Measurements from ENCODE around the gene JAZF1.

The JAZF1 gene

GRCh38 chr7:27969346-27969745 is 211.2 kb downstream of the JAZF1 start:
- no peak for DNase-seq (ENCODE audit: low read depth, low spot score)

DNA sequence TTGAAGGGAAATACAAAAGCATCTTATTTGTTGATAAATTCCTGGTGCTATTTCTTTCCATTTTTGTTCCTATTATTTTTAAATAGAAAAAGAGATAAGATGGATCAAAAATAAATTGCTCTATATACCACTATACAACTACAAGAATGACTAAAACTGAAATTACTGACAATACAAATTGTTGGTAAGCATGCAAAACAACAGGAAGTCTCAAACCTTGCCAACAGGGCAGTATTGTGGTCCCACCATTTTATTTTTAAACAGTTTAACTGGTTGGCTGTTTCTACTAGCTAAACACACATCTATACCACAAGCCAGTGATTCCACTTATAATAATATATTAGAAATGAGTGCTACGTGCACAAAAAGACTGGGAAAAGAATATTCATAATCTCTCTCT is 213.0 kb downstream of the JAZF1 start:
- no peak for DNase-seq (ENCODE audit: low read depth, low spot score)

- no peak for DNase-seq (ENCODE audit: low read depth, low spot score)
Observed at GRCh38 chr7:27966219-27966780, 214.3 kb downstream of the JAZF1 start.

- no peak for DNase-seq (ENCODE audit: low read depth, low spot score)
Observed at GRCh38 chr7:27965650-27966049, 214.9 kb downstream of the JAZF1 start.

GRCh38 chr7:27964820-27965219 is 215.8 kb downstream of the JAZF1 start:
- DNase-seq (ENCODE audit: low read depth, low spot score), result no peak

DNA sequence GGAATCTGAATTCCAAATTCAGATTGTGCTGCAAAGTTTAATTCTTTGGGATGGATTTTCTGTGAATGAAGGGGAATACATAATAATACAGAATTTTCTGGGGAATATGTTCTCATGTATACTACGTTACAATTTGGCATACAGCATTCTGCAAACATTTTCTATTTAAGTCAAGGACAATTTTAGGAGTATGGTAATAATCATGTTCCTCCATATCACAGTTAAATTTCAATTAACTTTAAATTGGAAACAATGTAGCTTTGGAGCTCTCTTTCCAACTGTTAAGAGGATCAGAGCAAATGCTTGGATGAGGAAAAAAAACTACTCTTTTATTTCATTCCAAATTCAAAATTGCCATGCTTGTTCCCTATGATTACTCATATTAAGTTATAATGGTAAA is 217.5 kb downstream of the JAZF1 start:
- DNase-seq (ENCODE audit: low read depth, low spot score), result no peak

DNA sequence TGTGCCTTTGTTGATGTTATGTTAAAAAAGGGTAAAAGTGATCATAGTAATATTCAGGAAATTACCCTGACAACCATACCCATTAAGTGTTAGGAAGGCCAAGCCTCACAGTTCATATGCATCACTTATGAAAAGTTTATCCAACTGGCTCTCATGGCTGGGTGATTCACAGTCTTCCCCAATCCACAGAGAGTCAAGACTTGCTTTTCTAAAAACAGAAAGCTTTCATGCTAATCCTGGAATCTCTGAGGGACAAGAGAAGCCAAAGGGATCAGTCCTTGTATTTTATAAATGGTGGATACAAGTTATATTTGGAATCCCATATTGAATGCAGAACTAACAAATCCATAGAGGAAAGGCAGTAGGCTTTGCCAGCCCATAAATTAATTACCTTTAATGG is 218.3 kb downstream of the JAZF1 start:
- no peak for DNase-seq (ENCODE audit: low read depth, low spot score)

- DNase-seq (ENCODE audit: low read depth, low spot score), result no peak
Observed at GRCh38 chr7:27961255-27961654, 219.3 kb downstream of the JAZF1 start.

DNA sequence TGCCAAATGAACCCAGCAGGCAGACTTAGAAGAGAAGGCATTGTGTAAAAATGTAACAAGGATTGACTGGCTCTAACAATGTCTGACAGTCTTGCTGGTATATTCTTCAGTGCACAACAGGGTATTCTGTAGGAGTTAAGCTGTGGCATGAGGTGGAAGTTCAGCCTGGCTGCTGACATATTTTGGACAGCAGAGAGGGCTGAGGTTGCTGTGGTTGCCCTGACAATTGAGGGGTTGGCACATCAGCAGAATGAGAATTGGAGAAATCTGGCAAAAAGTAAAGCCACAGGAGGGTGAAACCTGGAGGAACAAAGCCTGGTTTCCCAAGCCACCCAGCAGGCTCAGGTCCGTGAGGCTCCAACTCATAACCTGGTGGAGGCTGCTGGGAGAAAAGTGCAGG is 220.2 kb downstream of the JAZF1 start:
- DNase-seq (ENCODE audit: low read depth, low spot score), result no peak

DNA sequence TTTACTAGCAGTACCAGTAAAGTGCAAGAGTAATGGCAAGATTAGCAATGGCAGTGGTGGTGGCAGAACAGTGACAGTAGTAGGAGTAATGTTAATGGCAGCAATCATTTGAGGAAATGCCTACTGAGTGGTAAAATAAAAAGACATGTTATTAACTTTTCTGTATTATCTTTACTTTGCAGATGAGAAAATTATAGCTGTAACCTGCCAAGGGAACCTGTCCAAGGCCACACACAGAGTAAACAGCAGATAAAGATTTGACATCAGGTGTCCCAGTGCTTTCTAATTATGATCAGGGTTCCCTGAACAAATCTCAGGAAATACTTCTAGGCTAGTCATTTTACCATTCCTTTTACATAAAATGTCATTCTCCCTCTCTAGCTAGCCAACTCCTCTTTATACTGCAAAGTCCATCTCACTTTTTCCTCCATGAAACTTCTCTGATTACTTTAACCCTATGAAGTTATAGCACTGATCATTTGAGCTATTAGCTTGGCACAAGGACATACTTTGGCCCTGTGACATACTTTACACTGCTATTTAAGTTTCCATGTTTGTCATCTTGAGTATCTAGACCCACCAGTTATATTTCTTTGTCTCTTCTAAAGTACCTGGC is 221.6 kb downstream of the JAZF1 start:
- DNase-seq (ENCODE audit: low read depth, low spot score), result no peak

DNA sequence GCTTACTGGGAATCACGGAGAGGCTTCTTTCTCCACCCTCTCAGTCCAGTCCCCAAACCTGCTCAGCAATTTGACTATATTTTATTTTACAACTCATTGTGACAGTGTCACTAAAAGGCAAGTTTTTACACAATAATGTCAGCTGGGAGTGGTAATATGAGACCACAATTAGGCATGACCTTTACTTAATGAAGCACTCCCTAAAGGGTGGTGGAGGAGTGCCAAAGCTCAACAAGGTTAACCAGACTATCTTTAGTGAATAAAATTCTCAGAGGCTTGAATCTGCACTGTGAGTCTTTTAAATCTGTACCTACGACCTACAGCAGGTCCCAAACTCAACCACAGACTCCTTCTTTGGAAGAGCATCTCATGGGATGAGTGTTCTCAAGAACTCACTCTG is 225.0 kb downstream of the JAZF1 start:
- no peak for DNase-seq (ENCODE audit: low read depth, low spot score)

GRCh38 chr7:27955011-27955410 is 225.6 kb downstream of the JAZF1 start:
- no peak for DNase-seq (ENCODE audit: low read depth, low spot score)

DNA sequence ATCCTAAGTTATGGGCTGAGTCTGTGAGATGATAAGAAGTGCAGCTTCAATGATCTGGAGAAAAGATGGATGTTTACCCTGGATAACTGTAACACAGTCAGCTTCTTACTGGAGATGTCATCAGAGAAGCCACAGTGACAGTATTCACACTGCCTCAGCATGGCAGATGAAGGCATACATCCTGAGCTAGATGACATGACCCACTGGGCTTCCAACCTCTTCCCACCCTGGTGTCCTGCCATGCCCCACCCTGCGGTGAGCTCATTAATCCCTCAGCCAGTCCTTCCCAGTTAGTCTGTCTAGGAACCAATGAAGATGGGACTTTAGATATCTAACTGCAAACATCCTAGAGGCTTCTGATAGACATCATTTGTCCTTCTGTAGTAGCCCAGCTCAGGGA is 226.8 kb downstream of the JAZF1 start:
- no peak for DNase-seq (ENCODE audit: low read depth, low spot score)

DNA sequence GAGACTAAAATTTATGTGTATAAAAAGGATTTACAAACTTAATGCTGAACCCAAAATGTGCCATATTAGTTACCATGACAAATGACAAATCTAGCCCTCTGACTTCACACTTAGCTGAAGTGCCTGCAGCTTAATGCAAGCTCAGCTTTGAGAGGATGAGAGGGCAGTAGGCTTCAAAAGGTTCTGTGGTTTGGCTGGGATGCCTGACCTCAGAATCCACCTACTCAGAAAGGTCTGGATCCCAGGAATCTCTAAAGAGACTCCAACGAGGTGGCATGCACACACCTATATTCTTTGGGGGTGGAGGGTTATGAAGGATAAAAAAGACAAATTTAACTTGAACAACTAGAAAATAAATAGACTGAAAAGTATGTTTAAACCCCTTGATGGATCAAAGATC is 227.2 kb downstream of the JAZF1 start:
- no peak for DNase-seq (ENCODE audit: low read depth, low spot score)

- DNase-seq (ENCODE audit: low read depth, low spot score), result no peak
Observed at GRCh38 chr7:27952456-27953285, 227.9 kb downstream of the JAZF1 start.

- DNase-seq (ENCODE audit: low read depth, low spot score), result no peak
Observed at GRCh38 chr7:27950123-27950522, 230.5 kb downstream of the JAZF1 start.

DNA sequence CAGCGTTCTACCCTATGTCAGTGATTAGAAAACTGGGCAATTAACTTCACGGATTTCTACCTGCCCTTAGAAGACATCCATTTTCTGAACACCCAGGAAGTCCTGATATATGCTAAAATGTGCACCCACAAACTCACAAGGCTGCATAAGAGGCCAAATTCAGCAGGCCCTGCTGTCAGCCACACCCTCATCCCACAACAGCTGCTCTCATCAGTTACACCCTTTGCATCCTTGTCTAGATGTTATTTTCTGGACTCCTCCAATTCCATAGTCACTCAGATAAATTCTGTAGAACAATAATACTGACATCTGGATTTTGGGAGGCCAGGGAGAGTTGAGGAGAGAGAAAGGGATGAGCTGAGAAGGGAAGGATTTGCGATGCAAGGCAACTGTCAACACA is 231.7 kb downstream of the JAZF1 start:
- DNase-seq (ENCODE audit: low read depth, low spot score), result no peak

DNA sequence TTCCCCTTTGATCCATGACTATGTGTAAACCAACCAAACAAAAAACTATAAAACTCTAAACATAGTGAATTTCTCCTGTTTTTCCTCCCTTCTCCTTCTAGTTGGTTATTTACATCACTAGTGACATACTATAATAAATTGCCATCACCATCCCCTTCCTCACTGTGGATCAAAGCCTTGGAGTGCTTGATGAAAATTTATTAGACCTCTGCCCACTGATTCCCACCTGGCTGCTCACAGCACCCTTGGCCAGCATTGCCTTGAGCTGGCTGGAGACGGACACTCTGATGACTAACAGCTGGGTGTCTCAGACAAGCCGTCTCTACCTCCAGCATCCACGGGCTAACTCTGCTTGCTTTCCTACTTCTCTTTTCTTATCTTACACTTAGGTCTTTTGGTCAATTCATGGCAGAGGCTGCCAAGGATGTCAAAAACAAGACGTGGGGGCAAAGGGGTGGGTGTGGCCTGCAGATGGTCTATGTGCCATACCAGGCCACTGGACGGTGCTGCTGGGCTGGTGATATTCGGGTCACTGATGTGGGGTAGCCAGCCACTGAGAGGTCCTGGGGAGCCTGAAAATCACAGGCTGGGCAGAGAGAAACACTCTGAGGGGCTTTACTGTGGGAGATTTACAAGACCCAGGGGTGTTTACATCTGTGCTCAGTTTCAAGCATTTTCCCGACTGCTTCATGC is 232.9 kb downstream of the JAZF1 start:
- DNase-seq (ENCODE audit: low read depth, low spot score), result no peak

GRCh38 chr7:27946351-27946750 is 234.2 kb downstream of the JAZF1 start:
- no peak for DNase-seq (ENCODE audit: low read depth, low spot score)

DNA sequence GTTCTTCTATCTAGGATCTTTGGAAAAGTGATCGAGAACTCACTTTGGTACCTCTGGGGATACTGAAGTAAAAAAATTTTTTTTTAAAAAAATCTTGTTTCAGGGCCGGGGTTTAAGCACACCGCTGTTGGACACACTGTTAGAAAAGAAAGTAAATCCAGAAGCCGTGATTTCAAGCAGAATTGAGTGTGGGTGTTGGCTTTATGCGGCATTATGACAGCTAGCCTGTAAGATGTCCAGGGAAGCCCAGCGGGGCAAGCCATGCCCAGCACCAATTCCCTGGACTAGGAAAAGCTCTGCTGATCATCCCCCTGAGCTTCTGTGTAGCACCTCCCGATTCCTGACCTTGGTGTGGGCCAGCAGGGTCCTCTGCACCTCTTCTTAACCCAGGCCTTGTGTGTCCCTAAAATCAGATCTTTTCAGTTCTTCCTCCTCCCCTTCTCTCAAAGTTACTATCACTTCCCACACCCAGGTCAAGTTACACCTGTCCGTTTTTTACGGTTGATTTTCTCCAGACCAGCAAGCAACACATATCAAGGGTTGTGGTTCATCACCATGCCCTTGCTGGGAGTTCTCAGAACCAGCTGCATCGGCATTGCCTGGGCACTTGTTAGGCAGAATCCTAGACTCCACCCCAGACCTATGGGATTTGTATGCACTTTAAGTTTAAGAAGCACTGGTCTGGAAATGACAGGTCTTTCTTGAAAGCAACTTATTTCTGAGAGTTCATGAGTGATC is 235.4 kb downstream of the JAZF1 start:
- no peak for DNase-seq (ENCODE audit: low read depth, low spot score)

DNA sequence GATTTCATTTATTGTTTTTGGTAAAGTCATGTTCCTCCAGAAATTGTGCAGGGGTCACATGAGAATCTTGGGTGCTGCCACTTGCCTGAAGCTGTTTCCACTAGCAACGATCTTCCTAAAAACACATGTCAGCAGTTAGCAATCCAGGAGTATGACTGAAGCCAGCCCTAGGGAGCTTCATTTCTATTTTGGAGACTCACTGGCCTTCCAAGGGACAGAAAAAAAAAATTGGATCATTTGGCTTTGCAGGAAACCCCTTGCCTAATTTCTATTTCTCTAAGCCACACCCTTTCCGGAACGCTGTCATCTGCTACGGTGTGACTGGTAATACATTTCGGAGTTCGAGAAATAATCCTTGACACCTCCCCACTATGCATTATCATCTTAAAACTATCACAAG is 236.0 kb downstream of the JAZF1 start:
- no peak for DNase-seq (ENCODE audit: low read depth, low spot score)

GRCh38 chr7:27943241-27943640 is 237.4 kb downstream of the JAZF1 start:
- DNase-seq (ENCODE audit: low read depth, low spot score), result no peak
